ENCODE measurements around the gene DYNC1H1. TPM values are rescaled to one million over a fixed set of nuclear protein-coding genes. Genes with fewer than 3 reads are reported as not detected.

The DYNC1H1 gene
- total RNA-seq, 4 donors from 2014 or later, result 486 to 737 (median 718) TPM

- H3K9me3 ChIP-seq, result no peaks in the 10 kb centered on the region
- no peak overlapping the region for H3K27ac ChIP-seq
- TF ChIP-seq POLR2A (IDR thresholded peaks at IDR 0.05) (no peak), CTCF (IDR thresholded peaks at IDR 0.05 in 4 of 5, conservative IDR thresholded peaks at IDR 0.05 in 1 of 5) (no peak)
- in situ Hi-C loops (cut with MboI; ENCODE audit: low sequenced_read_pairs in 4 of 4) (loop anchor here in 1 of 4 donors (25.0 kb wide), 1 partner anchor 367 kb away; no protein-coding TSS in a partner anchor), intact Hi-C loops (cut with DNase I; ENCODE audit: low total_unique reads) (no loop called here)
- DNase-seq, result no peak
- peaks cover under 1 to 31% of the 10 kb centered on the region in 2 donors for H3K4me1 ChIP-seq
- no peaks in the 10 kb centered on the region for H3K27me3 ChIP-seq
- no peak for ATAC-seq
- H3K36me3 ChIP-seq, result peaks cover 6 to 63% of the 10 kb centered on the region in 2 donors
- H3K4me3 ChIP-seq, result no peak overlapping the region
These were observed 114.7 kb downstream of the DYNC1H1 start for GRCh38 chr14:102078831-102079699.

GRCh38 chr14:102079700-102079979, 115.3 kb downstream of the DYNC1H1 start:
- intact Hi-C loops (cut with DNase I; ENCODE audit: low total_unique reads), result no loop called here
- ATAC-seq, result no peak

GRCh38 chr14:102080183-102081080, 116.1 kb downstream of the DYNC1H1 start:
- Histone ChIP-seq H3K9me3 (no peaks in the 10 kb centered on the region), H3K4me1 (peaks cover 14 to 38% of the 10 kb centered on the region in 2 donors)
- in situ Hi-C loops (cut with MboI; ENCODE audit: low sequenced_read_pairs in 4 of 4), result loop anchor here in 1 of 4 donors (25.0 kb wide), 1 partner anchor 368 kb away; no protein-coding TSS in a partner anchor

More at GRCh38 chr14:102079700-102079979, 115.3 kb downstream of the DYNC1H1 start:
- in situ Hi-C loops (cut with MboI; ENCODE audit: low sequenced_read_pairs in 4 of 4), result loop anchor here in 1 of 4 donors (25.0 kb wide), 1 partner anchor 367 kb away; no protein-coding TSS in a partner anchor
- H3K27ac ChIP-seq, result no peak overlapping the region
- no peaks in the 10 kb centered on the region for H3K9me3 ChIP-seq
- no peaks in the 10 kb centered on the region for H3K27me3 ChIP-seq
- peaks cover 7 to 31% of the 10 kb centered on the region in 2 donors for H3K4me1 ChIP-seq
- H3K4me3 ChIP-seq, result no peak overlapping the region
- TF ChIP-seq CTCF (IDR thresholded peaks at IDR 0.05 in 4 of 5, conservative IDR thresholded peaks at IDR 0.05 in 1 of 5), result no peak
- TF ChIP-seq POLR2A (IDR thresholded peaks at IDR 0.05), result no peak
- peaks cover 6 to 69% of the 10 kb centered on the region in 2 donors for H3K36me3 ChIP-seq
- no peak for DNase-seq

More at GRCh38 chr14:102080183-102081080, 116.1 kb downstream of the DYNC1H1 start:
- H3K27ac ChIP-seq, result no peak overlapping the region
- ATAC-seq (no peak), DNase-seq (no peak)
- intact Hi-C loops (cut with DNase I; ENCODE audit: low total_unique reads), result no loop called here
- peaks cover 6 to 77% of the 10 kb centered on the region in 2 donors for H3K36me3 ChIP-seq
- no peaks in the 10 kb centered on the region for H3K27me3 ChIP-seq
- TF ChIP-seq CTCF (IDR thresholded peaks at IDR 0.05 in 4 of 5, conservative IDR thresholded peaks at IDR 0.05 in 1 of 5), result no peak
- no peak overlapping the region for H3K4me3 ChIP-seq
